ENCODE data around the gene PNCK.

Gene PNCK

GRCh38 chrX:153626863-153627674, 46.5 kb downstream of the PNCK start:
- DNase-seq (ENCODE audit: low spot score) = no peak

- DNase-seq (ENCODE audit: low spot score) = no peak
These were observed 47.5 kb downstream of the PNCK start for GRCh38 chrX:153626025-153626633.

GRCh38 chrX:153625271-153626024, 48.2 kb downstream of the PNCK start:
- DNase-seq (ENCODE audit: low spot score) = no peak

- DNase-seq (ENCODE audit: low spot score) = no peak
These were observed 49.2 kb downstream of the PNCK start for GRCh38 chrX:153624196-153625091.

- DNase-seq (ENCODE audit: low spot score) = no peak
These were observed 50.1 kb downstream of the PNCK start for GRCh38 chrX:153623310-153624029.

- no peak for DNase-seq (ENCODE audit: low spot score)
These were observed 50.8 kb downstream of the PNCK start for GRCh38 chrX:153622661-153623309.

- DNase-seq (ENCODE audit: low spot score) = no peak
These were observed 51.5 kb downstream of the PNCK start for GRCh38 chrX:153621949-153622598.

GRCh38 chrX:153620576-153620975, 53.0 kb downstream of the PNCK start:
- DNase-seq (ENCODE audit: low spot score) = no peak
